Right renal pelvis (tissue), 4 donors: ENCODE results near the gene TEAD1. TPM values are rescaled to one million over a fixed set of nuclear protein-coding genes. Genes with fewer than 3 reads are reported as not detected.

ENCODE experiments used
- DNase-seq, 4 donors: peaks; one replicate each; pipeline ENCODE4 v3.0.0-alpha.2; 2013; ENCODE audit warnings: low read depth in 4 of 4, low spot score in 3 of 4, missing footprints in 1 of 4
- polyA plus RNA-seq, 4 donors: library from polyadenylated mRNA; unstranded; fragments of 120-200 nt; gene quantifications; one replicate each; pipeline ENCODE4 v1.2.1, GENCODE V29; 2013; ENCODE audit not compliant: insufficient read length in 4 of 4

TEAD1 gene
- polyA plus RNA-seq, 4 donors, result 79.7 to 89.2 (median 87.6) TPM

GRCh38 chr11:12827929-12828812 is 153.9 kb downstream of the TEAD1 start:
- DNase-seq, result peak in 3 of 4 donors; percentile 60 to 81 (median 69)

- no peak for DNase-seq
These were observed 154.9 kb downstream of the TEAD1 start for GRCh38 chr11:12829131-12829530.

GRCh38 chr11:12829540-12830314 is 155.5 kb downstream of the TEAD1 start:
- no peak for DNase-seq

GRCh38 chr11:12831471-12832202 is 157.4 kb downstream of the TEAD1 start:
- no peak for DNase-seq

GRCh38 chr11:12832480-12833224 is 158.4 kb downstream of the TEAD1 start:
- no peak for DNase-seq

GRCh38 chr11:12834166-12834565 is 159.9 kb downstream of the TEAD1 start:
- DNase-seq, result no peak

GRCh38 chr11:12834630-12835029 is 160.4 kb downstream of the TEAD1 start:
- DNase-seq, result no peak

- DNase-seq, result no peak
These were observed 161.1 kb downstream of the TEAD1 start for GRCh38 chr11:12835286-12835685.

GRCh38 chr11:12838463-12839123 is 164.4 kb downstream of the TEAD1 start:
- no peak for DNase-seq

GRCh38 chr11:12840871-12841660 is 166.8 kb downstream of the TEAD1 start:
- no peak for DNase-seq

GRCh38 chr11:12841946-12842630 is 167.9 kb downstream of the TEAD1 start:
- peak in 1 of 4 donors; percentile 61 for DNase-seq

- peak in 1 of 4 donors; percentile 48 for DNase-seq
These were observed 168.9 kb downstream of the TEAD1 start for GRCh38 chr11:12842933-12843636.

- peak in 1 of 4 donors; percentile 54 for DNase-seq
These were observed 170.9 kb downstream of the TEAD1 start for GRCh38 chr11:12845163-12845562.

- no peak for DNase-seq
These were observed 171.6 kb downstream of the TEAD1 start for GRCh38 chr11:12845739-12846358.

- no peak for DNase-seq
These were observed 172.8 kb downstream of the TEAD1 start for GRCh38 chr11:12846786-12847615.

GRCh38 chr11:12848413-12848812 is 174.2 kb downstream of the TEAD1 start:
- no peak for DNase-seq
